Gastrocnemius medialis (tissue), 4 donors: ENCODE data around the gene RPUSD1. TPM values are rescaled to one million over a fixed set of nuclear protein-coding genes. Genes with fewer than 3 reads are reported as not detected.

Experiments used
- ATAC-seq, 2 donors: fragments of 150-250 bp; one replicate each; pipeline ENCODE4 v1.9.1; 2016
- DNase-seq, 2 donors: peaks; one replicate each; pipeline ENCODE4 v3.0.0-alpha.2; 2019
- H3K27ac ChIP-seq, 4 donors: fragments of 200-600 bp; sonication (generic); 1 replicate in 1 of 4; 2 replicates in 3 of 4; pipeline ENCODE4 v1.5.1; 2016 to 2018; ENCODE audit warnings: mild to moderate bottlenecking in 2 of 4, moderate library complexity in 1 of 4
- H3K27me3 ChIP-seq, 3 donors: fragments of 200-600 bp; sonication (generic) in 2 of 3; 1 replicate in 1 of 3; 2 replicates in 2 of 3; pipeline versions ENCODE4 v1.5.1 to v1.6.0; 2016 to 2019; ENCODE audit warnings: mild to moderate bottlenecking in 1 of 3, moderate library complexity in 1 of 3
- H3K36me3 ChIP-seq, 2 donors: fragments of 200-600 bp; sonication (generic) in 1 of 2; one replicate each; pipeline ENCODE4 v1.5.1; 2017 to 2018
- H3K4me1 ChIP-seq, 2 donors: fragments of 200-600 bp; sonication (generic) in 1 of 2; one replicate each; pipeline ENCODE4 v1.5.1; 2016 to 2017; ENCODE audit warnings: mild to moderate bottlenecking in 2 of 2
- H3K4me3 ChIP-seq, 4 donors: fragments of 200-600 bp; sonication (generic) in 3 of 4; 1 replicate in 1 of 4; 2 replicates in 3 of 4; pipeline ENCODE4 v1.5.1; 2016 to 2019; ENCODE audit warnings: mild to moderate bottlenecking in 2 of 4
- H3K9me3 ChIP-seq, 3 donors: fragments of 200-600 bp; sonication (generic) in 2 of 3; 1 replicate in 1 of 3; 2 replicates in 2 of 3; pipeline ENCODE4 v1.5.1; 2016 to 2019
- POLR2A ChIP-seq, 2 donors: fragments of 450-650 bp; IDR thresholded peaks; one replicate each; pipeline ENCODE4 v1.6.1; 2017; ENCODE audit warnings: antibody characterized with exemption in 2 of 2, mild to moderate bottlenecking in 2 of 2, moderate library complexity in 2 of 2
- in situ Hi-C, 4 donors: fragments of 200-750 bp; cut with MboI; loops; one replicate each; pipeline versions ENCODE4 v1.15.0 to v1.8.0; 2017; ENCODE audit warnings: low sequenced_read_pairs in 4 of 4
- intact Hi-C: fragments of 100-400 bp; cut with DNase I; formaldehyde crosslinking; loops from one replicate; pipeline ENCODE4 v1.15.1; 2023; ENCODE audit warnings: low total_unique reads
- total RNA-seq, 4 donors: library from RNA; depleted of rRNA; stranded (reverse); fragments of >200 nt; gene quantifications; one replicate each; pipeline versions ENCODE4 v1.1.0 to v1.2.3, GENCODE V29; 2016
- TF ChIP-seq, protein P1 (sequence below), 5 experiments: fragments of 450-650 bp in 3 of 5; fragments of 200-600 bp in 2 of 5; sonication (generic) in 2 of 5; IDR thresholded peaks in 4 of 5; conservative IDR thresholded peaks in 1 of 5; 1 replicate in 4 of 5; 2 replicates in 1 of 5; pipeline ENCODE4 v1.5.1; 2016 to 2019; ENCODE audit warnings: antibody characterized with exemption in 5 of 5, mild to moderate bottlenecking in 3 of 5, moderate library complexity in 3 of 5

Gene RPUSD1
- total RNA-seq, 4 donors from 2014 or later: 7.8 to 23.8 (median 15.2) TPM

DNA sequence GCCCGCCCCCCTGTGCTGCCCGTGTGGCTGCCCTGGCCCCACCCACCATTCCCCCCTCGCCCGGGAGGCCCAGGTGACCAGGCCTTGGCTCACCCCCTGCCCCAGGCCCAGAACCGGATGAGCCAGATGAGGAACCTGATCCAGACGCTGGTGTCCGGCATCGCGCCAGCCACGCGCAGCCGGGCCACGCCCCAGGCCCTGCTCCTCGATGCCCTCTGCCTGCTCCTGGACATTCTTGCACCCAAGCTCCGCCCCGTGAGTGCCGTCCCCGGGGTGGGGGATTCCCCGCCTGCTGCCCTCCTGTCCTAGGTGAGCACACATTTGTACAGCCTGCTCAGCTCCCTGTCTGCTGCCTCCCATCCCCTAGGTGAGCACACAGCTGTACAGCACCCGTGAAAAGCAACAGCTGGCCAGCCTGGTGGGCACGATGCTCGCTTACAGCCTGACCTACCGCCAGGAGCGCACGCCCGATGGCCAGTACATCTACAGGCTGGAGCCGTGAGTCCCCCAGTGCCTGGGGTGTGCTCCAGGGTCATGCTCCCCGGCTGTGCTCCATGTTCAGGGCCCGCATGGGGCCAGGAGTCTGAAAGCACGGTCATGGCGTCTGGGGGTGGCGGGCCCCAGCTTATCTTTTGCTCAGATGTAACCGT, 7.5 kb upstream of the RPUSD1 start:
- no peaks in the 10 kb centered on the region for H3K9me3 ChIP-seq
- no peak overlapping the region for H3K27ac ChIP-seq
- in situ Hi-C loops (no loop called here), intact Hi-C loops (no loop called here)
- H3K27me3 ChIP-seq: peaks cover 16 to 38% (median 27%) of the 10 kb centered on the region in 3 donors
- ATAC-seq: no peak
- TF ChIP-seq, protein P1, sequence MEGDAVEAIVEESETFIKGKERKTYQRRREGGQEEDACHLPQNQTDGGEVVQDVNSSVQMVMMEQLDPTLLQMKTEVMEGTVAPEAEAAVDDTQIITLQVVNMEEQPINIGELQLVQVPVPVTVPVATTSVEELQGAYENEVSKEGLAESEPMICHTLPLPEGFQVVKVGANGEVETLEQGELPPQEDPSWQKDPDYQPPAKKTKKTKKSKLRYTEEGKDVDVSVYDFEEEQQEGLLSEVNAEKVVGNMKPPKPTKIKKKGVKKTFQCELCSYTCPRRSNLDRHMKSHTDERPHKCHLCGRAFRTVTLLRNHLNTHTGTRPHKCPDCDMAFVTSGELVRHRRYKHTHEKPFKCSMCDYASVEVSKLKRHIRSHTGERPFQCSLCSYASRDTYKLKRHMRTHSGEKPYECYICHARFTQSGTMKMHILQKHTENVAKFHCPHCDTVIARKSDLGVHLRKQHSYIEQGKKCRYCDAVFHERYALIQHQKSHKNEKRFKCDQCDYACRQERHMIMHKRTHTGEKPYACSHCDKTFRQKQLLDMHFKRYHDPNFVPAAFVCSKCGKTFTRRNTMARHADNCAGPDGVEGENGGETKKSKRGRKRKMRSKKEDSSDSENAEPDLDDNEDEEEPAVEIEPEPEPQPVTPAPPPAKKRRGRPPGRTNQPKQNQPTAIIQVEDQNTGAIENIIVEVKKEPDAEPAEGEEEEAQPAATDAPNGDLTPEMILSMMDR (IDR thresholded peaks at IDR 0.05 in 4 of 5, conservative IDR thresholded peaks at IDR 0.05 in 1 of 5): no peak
- no peak for TF ChIP-seq POLR2A (IDR thresholded peaks at IDR 0.05)
- no peak overlapping the region for H3K4me3 ChIP-seq
- no peak for DNase-seq
- no peaks in the 10 kb centered on the region for H3K36me3 ChIP-seq
- no peaks in the 10 kb centered on the region for H3K4me1 ChIP-seq

DNA sequence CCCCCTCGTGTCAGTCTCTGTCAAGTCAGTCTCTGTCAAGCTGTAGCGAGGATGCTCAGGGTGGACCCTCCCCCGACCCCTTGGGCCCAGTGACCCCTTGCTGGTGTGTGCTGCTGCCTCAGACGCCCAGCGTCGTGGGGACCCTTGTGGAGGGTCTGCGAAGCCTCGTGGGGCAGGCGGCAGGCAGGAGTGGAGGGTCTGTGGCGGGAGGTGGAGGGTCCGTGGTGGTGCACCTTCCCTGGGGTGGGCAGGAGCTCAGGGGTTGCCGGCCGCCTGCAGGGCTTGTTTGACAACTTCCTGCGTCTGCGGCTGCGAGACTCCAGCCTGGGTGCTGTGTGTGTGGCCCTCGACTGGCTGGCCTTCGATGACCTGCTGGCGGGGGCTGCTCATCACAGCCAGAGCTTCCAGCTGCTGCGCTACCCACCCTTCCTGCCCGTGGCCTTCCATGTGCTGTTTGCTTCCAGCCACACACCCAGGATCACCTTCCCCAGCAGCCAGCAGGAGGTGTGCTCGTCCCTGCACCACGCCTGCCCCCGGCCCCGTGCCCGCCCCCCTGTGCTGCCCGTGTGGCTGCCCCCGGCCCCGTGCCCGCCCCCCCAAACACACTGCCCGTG, 6.8 kb upstream of the RPUSD1 start:
- in situ Hi-C loops: no loop called here
- peaks cover 9 to 30% (median 20%) of the 10 kb centered on the region in 3 donors for H3K27me3 ChIP-seq
- H3K4me3 ChIP-seq: no peak overlapping the region
- no peak overlapping the region for H3K27ac ChIP-seq
- no peaks in the 10 kb centered on the region for H3K4me1 ChIP-seq
- intact Hi-C loops: no loop called here
- no peak for ATAC-seq
- H3K9me3 ChIP-seq: no peaks in the 10 kb centered on the region
- TF ChIP-seq POLR2A (IDR thresholded peaks at IDR 0.05): no peak
- TF ChIP-seq, protein P1 (IDR thresholded peaks at IDR 0.05 in 4 of 5, conservative IDR thresholded peaks at IDR 0.05 in 1 of 5): no peak
- DNase-seq: no peak
- no peaks in the 10 kb centered on the region for H3K36me3 ChIP-seq

DNA sequence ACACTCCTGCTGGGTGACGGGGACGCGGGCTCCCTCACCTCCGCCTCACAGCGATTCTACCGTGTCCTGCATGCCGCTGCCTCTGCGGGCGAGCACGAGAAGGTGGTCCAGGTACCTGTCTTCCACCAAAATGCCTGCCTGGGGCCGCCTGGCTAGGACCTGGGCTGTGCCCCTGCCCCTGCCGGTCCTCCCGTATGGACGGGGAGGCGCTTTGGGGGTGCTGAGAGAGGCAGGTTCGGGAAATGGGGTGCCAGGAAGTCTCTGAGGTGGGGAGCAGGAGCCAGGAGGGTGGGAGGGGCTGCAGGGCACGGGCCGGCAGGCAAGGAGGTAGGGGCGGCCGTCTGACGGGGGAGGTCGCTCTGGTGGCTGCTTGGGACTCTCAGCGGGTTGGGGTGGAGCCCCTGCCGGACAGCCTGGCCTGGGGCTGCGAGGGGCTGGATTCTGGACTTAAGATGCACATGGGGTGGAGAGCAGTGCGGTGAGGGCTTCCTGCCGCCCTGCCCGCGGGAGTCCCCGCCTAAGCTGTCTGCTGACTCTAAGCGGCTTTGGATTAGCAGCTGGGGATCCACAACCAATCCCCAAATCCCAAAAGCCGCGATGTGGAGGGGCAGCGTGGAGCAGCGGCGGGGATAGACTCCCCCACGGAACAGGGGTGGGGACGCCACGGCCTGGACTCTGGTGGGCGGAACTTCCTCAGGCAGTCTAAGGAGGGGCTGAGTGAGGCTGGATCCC, 6.1 kb upstream of the RPUSD1 start:
- in situ Hi-C loops: no loop called here
- no peak overlapping the region for H3K4me3 ChIP-seq
- H3K27ac ChIP-seq: no peak overlapping the region
- H3K4me1 ChIP-seq: peaks cover under 1% of the 10 kb centered on the region in 2 donors
- TF ChIP-seq, protein P1 (IDR thresholded peaks at IDR 0.05 in 4 of 5, conservative IDR thresholded peaks at IDR 0.05 in 1 of 5): no peak
- no peak for TF ChIP-seq POLR2A (IDR thresholded peaks at IDR 0.05)
- H3K36me3 ChIP-seq: no peaks in the 10 kb centered on the region
- intact Hi-C loops: no loop called here
- ATAC-seq (no peak), DNase-seq (no peak)
- H3K27me3 ChIP-seq: peaks cover 8 to 23% (median 13%) of the 10 kb centered on the region in 3 donors
- no peaks in the 10 kb centered on the region for H3K9me3 ChIP-seq

DNA sequence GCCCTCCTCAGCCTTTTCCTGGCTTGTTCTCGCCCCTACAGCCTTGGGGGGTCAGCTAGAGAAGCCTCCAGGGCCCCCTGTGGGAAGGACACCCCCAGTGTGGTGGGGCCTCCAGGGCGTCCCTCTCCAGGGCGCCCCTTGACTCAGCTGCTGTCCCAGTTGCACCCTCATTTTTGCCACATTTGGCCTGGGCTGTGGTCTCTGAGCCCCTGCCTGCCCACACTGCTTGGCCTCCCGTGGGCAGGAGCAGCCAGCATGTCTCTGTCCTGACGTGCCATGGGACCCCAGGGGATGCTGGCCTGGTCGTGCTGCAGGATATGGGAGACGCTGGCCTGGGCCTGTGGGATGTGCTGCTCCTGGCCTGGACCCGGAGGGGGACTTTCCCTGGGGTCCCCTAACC, 5.2 kb upstream of the RPUSD1 start:
- Histone ChIP-seq H3K27me3 (peaks cover 0 to 15% (median 8%) of the 10 kb centered on the region in 3 donors), H3K4me1 (peaks cover 5 to 8% of the 10 kb centered on the region in 2 donors), H3K4me3 (no peak overlapping the region), H3K36me3 (no peaks in the 10 kb centered on the region), H3K9me3 (no peaks in the 10 kb centered on the region), H3K27ac (no peak overlapping the region)
- in situ Hi-C loops (no loop called here), intact Hi-C loops (no loop called here)
- ATAC-seq: no peak
- TF ChIP-seq, protein P1 (IDR thresholded peaks at IDR 0.05 in 4 of 5, conservative IDR thresholded peaks at IDR 0.05 in 1 of 5): no peak
- no peak for TF ChIP-seq POLR2A (IDR thresholded peaks at IDR 0.05)
- DNase-seq: no peak
